H1 (cell line): ENCODE measurements around the gene KCNG3. TPM values are rescaled to one million over a fixed set of nuclear protein-coding genes. Genes with fewer than 3 reads are reported as not detected.

ENCODE experiments used
- CBX5 ChIP-seq: fragments of 300-800, 300-1000 bp; sonication (generic); IDR thresholded peaks from 2 replicates; pipeline ENCODE4 v1.7.1; 2016; ENCODE audit warnings: antibody characterized with exemption, low read length, low read depth
- GABPA ChIP-seq: IDR thresholded peaks from 2 replicates; pipeline ENCODE4 v1.6.1; 2011; ENCODE audit warnings: mild to moderate bottlenecking, low read length, moderate library complexity, borderline replicate concordance; ENCODE audit not compliant: insufficient read depth
- POU5F1 ChIP-seq: IDR thresholded peaks from 2 replicates; pipeline ENCODE4 v1.6.1; 2011; ENCODE audit warnings: low read depth, mild to moderate bottlenecking, low read length, moderate library complexity
- SRF ChIP-seq: IDR thresholded peaks from 2 replicates; pipeline ENCODE4 v1.6.1; 2011; ENCODE audit warnings: mild to moderate bottlenecking, low read depth, low read length, moderate library complexity
- SUZ12 ChIP-seq: fragments of 200-600 bp; sonication (generic); IDR thresholded peaks from 2 replicates; pipeline ENCODE4 v1.6.1; 2012; ENCODE audit warnings: mild to moderate bottlenecking, inconsistent platforms, low read length, moderate library complexity, mixed read lengths
- TAF7 ChIP-seq: optimal IDR thresholded peaks from 2 replicates; pipeline ENCODE3; 2011; ENCODE audit warnings: low read depth, mild to moderate bottlenecking, inconsistent platforms, low read length, moderate library complexity, borderline replicate concordance
- TBP ChIP-seq: IDR thresholded peaks from 2 replicates; pipeline ENCODE4 v1.6.1; 2011; ENCODE audit warnings: low read depth, low read length, improper control_type of control experiment
- polyA plus RNA-seq, 7 experiments: library from polyadenylated mRNA; depleted of rRNA in 3 of 7; stranded (reverse) in 5 of 7; unstranded in 2 of 7; fragments of >200 nt in 5 of 7; fragments of 200-250 nt in 2 of 7; gene quantifications; 1 replicate in 5 of 7; 2 replicates in 1 of 7; 4 replicates in 1 of 7; pipeline versions ENCODE4 v1.2.1 to v1.2.3, GENCODE V29; 2011 to 2013; ENCODE audit warnings: missing spikeins in 2 of 7, mixed read lengths in 2 of 7
- total RNA-seq: library from RNA; stranded (reverse); fragmentation: NEBNext Ultra II Directional; extraction: Animal tissue kit (Norgen Biotek cat#: 25700); gene quantifications from 2 replicates; pipeline ENCODE4 v1.2.1, GENCODE V29; 2021
- TF ChIP-seq, protein P1 (sequence below): IDR thresholded peaks from 2 replicates; pipeline ENCODE4 v1.6.1; 2012; ENCODE audit warnings: inconsistent platforms
- TF ChIP-seq, protein P2 (sequence below): IDR thresholded peaks from 2 replicates; pipeline ENCODE4 v1.6.1; 2011; ENCODE audit warnings: low read length, improper control_type of control experiment

Gene KCNG3
- total and polyA plus RNA-seq, 2 of the 8 experiments (the other 6 are each of a cell fraction or from before 2014, with no cell fraction given): 8.1 to 21.3 TPM

DNA sequence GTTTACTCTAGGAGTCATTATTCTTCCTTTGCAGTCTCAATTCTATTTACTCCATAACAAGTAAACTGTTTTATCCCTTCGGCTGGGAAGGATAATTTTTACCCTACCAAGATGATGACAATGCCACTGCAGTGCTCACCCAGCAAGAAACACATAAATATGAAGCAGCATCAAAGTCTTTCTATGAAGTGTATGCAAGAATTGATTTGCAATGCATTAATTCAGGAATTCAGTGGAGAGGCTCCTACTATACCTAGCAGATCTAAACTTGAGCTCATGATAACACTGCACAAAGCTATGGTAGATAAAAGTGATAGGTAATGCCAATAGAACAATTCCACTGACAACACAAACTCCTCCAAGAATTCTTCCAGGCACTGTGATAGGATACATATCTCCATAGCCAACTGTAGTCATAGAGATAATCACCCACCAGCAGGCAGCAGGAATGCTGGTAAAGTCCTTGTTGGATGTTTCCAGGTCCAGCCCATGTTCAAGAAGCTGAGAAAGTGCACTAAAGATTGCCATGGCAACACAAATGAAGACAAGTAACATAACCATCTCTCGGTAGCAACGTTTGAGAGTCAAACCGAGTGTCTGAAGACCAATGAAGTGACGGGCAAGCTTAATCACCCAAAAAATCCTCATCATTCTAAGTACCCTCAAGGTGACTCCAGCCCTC lies 49.9 kb downstream of the KCNG3 start (continued):
- no peak for TF ChIP-seq POU5F1
- TF ChIP-seq SRF: no peak
- TF ChIP-seq, protein P1, sequence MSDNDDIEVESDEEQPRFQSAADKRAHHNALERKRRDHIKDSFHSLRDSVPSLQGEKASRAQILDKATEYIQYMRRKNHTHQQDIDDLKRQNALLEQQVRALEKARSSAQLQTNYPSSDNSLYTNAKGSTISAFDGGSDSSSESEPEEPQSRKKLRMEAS: no peak
- no peak for TF ChIP-seq GABPA
- TF ChIP-seq CBX5: no peak
- no peak for TF ChIP-seq SUZ12
- TF ChIP-seq TBP: no peak
- TF ChIP-seq TAF7: no peak
- TF ChIP-seq, protein P2, sequence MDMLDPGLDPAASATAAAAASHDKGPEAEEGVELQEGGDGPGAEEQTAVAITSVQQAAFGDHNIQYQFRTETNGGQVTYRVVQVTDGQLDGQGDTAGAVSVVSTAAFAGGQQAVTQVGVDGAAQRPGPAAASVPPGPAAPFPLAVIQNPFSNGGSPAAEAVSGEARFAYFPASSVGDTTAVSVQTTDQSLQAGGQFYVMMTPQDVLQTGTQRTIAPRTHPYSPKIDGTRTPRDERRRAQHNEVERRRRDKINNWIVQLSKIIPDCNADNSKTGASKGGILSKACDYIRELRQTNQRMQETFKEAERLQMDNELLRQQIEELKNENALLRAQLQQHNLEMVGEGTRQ: no peak
